GM18526 (cell line): ENCODE measurements around the gene UTS2.

Experiments used
- POLR2A ChIP-seq: IDR thresholded peaks from 3 replicates; pipeline ENCODE4 v1.6.1; 2011; ENCODE audit not compliant: insufficient read length; ENCODE audit errors: extremely low read depth

UTS2 gene

DNA sequence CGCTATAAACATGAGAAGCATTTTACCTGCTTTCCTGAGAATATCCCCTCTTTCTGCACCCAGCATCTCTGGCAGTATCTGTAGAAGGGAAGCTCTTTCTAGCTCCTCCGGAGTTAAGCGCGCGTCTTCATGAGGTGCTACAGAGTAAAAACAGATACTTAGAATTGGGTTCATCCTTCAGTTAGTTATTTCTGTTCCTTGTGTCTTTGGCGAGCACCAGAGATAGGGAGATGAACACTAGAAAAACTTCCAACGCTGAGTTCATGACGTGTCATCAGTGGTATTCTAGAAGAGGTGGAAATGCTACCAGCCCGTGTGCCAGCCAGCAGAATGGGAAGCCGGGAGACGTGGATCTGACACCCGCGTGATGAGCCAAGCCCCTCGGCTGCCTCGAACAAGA lies 2.1 kb downstream of the UTS2 start:
- no peak for TF ChIP-seq POLR2A

DNA sequence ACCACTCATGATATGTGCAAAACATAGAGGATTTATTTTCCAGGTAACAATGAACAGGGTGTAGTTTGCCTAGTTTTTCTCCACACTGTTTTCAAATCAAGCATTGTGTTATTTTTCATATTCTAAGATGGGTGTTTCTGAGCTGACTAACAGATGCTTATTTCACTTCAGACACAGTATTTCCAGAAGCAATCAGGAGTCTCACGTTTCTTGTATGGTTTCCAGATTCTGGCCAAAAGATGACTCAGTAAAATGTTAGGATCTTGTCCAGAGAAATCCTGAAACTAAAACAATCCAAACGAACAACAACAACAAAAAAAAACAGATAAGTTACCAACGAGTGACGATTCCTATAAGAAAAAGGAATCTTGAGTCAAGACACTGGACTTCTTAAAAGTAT lies 5.3 kb downstream of the UTS2 start:
- TF ChIP-seq POLR2A = no peak

DNA sequence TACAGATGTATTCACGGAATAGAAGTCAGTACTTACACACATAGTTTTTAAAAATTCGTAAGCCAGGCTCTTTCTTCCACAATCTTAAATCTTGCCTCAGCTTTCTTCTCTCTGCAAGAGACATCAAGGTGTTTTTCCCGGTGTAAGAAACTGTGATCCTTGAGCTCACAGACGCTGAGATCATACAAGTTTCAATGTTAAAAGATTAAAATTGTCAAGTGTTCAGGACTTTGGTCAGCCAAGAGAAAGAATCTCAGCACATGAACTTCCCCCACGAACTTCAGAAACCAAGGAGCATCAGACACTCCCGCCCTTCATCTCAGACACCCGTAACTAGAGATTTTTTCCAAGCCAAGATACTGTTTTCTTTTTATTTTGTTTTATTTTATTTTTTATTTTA lies 6.2 kb downstream of the UTS2 start:
- no peak for TF ChIP-seq POLR2A

DNA sequence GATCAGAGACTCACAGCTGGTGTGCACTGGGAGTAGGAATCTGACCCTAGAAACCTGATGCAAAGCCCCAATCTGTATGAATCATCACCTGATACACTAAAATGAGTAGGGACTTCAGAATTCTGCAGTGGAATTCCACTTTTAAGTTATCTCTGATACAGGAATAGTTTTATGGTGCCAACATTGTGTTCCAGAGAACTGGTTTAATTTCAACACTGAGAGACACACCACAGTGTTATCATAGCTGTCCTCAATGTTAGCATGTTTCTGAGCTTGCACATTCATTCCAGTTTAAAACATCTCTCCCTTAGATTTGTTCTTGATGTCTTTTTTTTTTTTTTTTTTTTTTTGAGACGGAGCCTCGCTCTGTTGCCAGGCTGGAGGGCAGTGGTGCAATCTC lies 7.1 kb downstream of the UTS2 start:
- no peak for TF ChIP-seq POLR2A

DNA sequence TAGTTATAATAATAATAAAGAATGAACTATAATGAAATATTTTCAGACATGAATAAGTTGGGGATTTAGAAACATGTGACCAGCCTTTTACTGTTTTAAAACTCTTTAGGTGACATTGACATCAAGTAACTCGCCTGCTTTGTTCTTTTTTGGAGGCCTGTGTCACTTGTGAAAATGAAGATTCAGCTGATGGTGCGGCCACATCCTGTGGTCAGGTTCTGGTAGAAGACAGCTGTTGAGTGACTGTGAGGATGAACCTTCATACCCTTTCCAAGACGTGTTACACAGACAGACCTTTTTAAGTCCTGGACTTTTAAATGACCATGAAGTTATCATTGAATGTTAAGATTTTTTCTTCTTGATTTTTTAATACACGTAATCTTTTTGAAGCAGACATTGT lies 10.3 kb downstream of the UTS2 start:
- TF ChIP-seq POLR2A = no peak

DNA sequence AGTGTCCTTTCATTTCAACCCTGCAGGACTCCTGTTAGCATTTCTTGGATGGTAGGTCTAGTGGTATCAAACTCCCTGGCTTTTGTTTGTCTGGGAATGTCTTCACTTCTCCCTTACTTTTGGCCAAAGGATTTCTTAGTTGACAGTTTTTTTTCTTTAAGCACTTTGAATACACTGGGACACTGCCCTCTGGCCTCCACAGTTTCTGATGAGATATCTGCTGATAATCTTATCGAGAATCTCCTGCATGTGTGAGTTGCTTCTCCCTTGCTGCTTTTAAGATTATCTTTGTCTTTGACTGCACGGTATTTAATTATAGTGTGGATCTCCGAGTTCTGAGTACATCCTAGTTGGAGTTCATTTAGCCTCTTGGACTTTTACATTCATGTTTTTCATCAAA lies 13.3 kb downstream of the UTS2 start:
- no peak for TF ChIP-seq POLR2A

DNA sequence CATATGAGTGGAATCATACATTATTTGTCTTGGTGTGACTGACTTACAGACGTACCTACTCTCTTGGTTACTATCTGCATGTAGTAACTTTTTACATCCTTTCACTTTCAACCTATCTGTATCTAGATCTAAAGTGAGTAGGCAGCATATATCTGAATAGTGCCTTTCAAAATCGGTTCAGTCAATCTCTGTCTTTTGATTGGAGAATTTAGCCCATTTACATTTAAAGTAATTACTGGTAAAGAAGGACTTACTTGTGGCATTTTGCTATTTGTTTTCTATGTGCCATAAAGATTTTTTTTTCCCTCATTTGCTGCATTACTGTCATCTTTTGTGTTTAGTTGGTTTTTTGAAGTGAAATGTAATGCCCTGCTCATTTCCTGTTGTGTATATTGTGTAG lies 14.2 kb downstream of the UTS2 start:
- no peak for TF ChIP-seq POLR2A

DNA sequence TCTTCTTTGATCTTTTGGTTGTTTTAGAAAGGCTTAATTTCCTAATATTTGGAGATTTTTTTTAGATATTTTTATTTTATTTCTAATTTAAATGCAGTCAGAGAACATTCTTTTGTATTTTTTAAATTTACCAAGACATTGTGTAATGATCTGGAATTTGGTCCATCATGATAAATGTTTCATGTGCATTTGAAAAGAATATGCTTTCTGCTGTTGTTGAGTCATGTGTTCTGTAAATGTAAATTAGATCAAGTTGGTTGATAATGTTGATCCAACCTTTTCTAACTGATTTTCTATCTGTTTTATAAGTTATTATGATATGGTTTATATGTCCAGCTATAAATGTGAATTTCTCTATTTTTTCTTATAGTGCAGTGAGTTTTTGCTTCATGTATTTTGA lies 19.8 kb downstream of the UTS2 start:
- no peak for TF ChIP-seq POLR2A

DNA sequence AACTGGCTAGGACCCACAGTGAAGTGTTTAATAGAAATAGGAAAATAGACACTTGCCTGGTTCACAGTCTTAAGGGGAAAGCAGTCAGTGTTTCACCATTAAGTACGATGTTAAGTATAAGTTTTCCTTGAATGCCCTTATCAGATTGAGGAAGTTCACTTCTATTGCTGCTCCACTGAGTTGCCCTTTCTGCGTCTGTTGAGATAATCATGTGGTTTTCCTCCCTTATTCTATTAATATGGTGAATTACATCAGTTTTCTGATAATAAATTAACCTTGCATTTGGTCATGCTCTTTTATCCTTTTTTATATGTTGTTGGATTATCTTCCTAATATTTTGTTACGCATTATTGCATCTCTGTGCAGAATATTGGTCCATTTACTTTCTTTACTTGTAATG lies 21.4 kb downstream of the UTS2 start:
- TF ChIP-seq POLR2A = no peak

DNA sequence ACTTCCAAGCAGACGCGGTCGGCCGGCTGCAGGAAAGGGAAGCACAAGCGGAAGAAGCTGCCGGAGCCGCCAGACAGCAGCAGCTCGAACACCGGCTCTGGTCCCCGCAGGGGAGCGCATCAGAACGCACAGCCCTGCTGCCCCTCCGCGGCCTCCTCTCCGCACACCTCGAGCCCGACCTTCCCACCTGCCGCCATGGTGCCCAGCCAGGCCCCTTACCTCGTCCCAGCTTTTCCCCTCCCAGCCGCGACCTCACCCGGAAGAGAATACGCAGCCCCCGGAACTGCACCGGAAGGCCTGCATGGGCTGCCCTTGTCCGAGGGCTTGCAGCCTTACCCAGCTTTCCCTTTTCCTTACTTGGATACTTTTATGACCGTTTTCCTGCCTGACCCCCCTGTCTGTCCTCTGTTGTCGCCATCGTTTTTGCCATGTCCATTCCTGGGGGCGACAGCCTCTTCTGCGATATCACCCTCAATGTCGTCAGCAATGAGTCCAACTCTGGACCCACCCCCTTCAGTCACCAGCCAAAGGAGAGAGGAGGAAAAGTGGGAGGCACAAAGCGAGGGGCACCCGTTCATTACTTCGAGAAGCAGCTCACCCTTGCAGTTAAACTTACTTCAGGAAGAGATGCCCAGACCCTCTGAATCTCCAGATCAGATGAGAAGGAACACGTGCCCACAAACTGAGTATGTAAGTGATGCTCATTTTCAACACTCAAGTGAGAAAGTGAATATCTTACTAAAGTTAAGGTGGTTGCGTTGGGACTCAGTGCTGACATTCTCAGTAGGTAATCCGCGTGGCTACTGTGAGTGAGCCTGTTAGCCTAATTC lies 25.5 kb downstream of the UTS2 start:
- TF ChIP-seq POLR2A = no peak

DNA sequence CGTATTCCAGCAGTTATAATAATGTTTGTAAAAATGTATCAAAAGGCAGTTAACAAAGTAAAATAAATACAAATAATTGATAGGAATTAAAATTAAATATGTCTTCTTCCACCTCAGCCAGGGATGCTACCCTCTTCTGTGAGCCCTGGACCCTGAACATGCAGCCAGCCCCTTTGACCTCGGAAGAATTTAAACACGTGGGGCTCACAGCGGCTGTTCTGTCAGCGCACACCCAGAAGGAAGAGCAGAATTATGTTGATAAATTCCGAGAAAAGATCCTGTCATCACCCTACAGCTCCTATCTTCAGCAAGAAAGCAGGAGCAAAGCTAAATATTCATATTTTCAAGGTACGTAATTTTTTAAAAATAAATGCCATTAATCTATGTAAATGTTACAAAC lies 26.5 kb downstream of the UTS2 start:
- TF ChIP-seq POLR2A = no peak

DNA sequence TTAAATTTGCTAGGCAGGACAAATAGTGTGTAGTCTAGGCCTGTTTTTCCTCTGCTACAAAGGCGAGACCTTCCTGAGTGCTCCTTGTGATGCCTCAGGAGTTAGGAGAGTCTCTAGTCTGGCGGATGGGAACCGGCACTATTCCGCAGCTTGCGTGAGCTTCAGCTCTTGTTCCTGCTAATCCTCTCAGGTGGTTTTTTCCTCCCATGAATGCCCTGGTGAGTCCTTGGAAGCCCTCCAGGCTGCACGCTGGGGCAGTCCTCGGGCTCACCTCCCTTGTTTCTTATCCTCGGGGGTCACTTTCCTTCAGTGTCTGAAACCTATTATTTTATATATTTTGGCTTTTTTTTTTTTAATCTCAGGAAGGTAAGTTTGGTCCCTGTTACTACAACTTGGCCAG lies 28.2 kb downstream of the UTS2 start:
- TF ChIP-seq POLR2A = no peak

DNA sequence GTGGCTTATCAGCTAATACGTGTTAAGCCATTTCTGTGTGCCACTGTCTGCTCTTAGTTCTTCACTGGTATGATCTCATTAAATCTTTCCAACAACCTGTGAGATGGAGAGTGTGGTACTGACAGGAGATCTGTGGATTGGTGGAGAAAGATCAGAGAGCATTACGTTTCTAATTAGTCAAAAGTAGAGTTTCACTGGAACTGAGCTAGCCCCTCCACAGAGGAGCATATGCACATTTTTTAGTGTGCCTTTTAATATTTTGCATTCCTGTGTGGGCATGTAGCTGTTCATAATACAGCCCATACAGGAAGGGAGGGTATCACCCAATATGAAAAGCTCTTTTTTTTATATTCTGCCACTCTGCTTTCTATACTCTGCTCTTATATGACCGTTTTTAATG lies 31.6 kb downstream of the UTS2 start:
- no peak for TF ChIP-seq POLR2A

DNA sequence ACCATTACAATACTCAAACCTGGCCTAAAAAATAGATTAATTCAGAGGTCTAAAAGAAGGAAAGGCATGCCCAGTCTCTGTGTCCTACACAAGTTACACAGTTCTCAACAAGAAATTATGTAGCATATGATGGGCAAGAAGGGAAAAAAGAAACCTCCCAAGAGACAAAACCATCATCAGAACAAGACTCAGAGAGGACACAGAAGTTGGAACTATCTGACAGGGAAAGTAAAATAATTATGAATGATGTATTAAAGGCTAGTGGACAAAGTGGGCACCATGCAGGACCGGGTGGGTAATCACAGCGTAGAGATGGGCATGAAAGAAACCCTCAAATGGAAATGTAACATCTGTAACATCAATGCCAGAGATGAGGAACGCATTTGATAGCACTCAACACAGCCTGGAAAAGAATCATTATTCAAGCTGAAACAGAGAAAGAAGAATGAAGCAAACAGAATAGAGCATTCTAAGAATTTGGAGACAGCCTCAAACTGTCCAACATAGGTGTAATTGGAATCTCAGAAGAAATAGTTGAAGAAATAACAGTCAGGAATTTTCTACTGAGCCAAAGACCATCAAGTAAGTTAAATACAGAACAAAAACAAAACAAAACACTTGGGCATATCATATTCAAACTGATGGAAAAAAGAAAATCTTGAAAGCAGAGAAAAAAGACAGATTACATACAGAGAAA lies 39.0 kb downstream of the UTS2 start:
- no peak for TF ChIP-seq POLR2A

DNA sequence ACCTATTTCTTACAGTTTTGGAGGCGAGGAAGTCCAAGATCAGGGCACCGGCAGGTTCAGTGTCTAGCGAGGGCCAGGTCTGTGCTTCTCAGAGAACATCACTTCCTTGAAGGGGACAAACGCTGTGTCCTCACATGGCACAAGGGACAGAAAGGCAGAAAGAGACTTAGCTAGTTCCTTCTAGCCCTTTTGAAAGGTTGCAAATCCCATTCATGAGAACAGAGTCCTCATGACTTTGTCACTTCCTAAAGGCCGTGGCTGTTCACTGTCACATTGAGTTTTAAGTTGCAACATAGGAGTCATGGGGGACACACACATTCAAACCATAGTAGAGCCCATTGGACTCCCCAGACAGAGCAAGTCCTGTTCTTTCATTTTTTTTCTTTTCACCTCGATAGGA lies 41.4 kb downstream of the UTS2 start:
- TF ChIP-seq POLR2A = no peak

DNA sequence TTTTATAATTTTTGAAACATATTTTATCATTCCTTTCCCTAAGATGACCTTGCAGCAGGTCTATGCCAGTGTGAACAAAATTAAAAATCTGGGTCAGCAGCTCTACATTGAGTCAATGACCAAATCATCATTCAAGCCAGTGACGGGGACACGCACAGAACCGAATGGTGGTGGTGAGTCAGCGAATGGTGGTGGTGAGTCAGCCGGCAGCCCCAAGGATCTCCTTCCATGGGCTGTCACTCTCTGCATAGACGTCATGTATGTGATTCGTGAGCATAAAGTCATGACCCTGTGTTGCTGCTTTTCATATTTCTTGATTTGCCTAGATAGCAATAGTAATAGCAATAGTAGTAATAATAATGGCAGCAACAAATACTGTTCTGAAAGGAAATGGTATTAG lies 42.5 kb downstream of the UTS2 start:
- TF ChIP-seq POLR2A = no peak

DNA sequence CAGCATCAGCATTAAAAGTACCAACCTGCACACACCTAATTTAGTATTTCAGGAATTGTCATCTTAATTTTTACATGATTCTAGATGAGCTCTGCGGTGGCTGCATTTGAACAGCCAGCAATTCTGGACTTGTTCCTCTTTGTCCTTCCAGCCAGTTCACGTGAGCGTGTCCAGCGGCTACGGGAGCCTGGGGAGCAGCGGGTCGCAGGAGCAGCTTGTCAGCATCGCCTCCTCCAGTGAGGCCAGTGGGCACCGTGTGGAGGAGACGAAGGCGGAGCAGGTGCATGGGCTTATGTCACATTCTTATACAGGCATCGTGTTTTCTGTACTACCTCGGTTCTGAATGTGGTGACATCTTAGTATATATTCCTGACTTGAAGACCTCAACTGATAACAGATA lies 43.1 kb downstream of the UTS2 start:
- no peak for TF ChIP-seq POLR2A
